Epithelial cell of proximal tubule (primary cell): ENCODE data around the gene ANAPC1. TPM values are rescaled to one million over a fixed set of nuclear protein-coding genes. Genes with fewer than 3 reads are reported as not detected.
"Not testable (repeated sequence)": the region's sequence is repeated elsewhere in the genome, so short reads cannot be mapped to it uniquely, and the experiment has no call there.

Experiments used
- DNase-seq: peaks from one replicate; pipeline ENCODE4 v3.0.0-alpha.2; 2011; ENCODE audit warnings: low read depth
- H3K4me3 ChIP-seq: 2 replicates; pipeline ENCODE4 v1.5.1; 2011; ENCODE audit warnings: low read depth, mild to moderate bottlenecking, low read length
- total RNA-seq: library from RNA; depleted of rRNA; stranded (reverse); fragments of >200 nt; gene quantifications from 2 replicates; pipeline ENCODE4 v1.2.3, GENCODE V29; 2015
- TF ChIP-seq, protein P1 (sequence below): conservative IDR thresholded peaks from 2 replicates; pipeline ENCODE4 v1.5.1; 2012; ENCODE audit warnings: low read depth, mild to moderate bottlenecking, low read length

The ANAPC1 gene
- total RNA-seq, 1 donor from 2014 or later, result 49.2 TPM

DNA sequence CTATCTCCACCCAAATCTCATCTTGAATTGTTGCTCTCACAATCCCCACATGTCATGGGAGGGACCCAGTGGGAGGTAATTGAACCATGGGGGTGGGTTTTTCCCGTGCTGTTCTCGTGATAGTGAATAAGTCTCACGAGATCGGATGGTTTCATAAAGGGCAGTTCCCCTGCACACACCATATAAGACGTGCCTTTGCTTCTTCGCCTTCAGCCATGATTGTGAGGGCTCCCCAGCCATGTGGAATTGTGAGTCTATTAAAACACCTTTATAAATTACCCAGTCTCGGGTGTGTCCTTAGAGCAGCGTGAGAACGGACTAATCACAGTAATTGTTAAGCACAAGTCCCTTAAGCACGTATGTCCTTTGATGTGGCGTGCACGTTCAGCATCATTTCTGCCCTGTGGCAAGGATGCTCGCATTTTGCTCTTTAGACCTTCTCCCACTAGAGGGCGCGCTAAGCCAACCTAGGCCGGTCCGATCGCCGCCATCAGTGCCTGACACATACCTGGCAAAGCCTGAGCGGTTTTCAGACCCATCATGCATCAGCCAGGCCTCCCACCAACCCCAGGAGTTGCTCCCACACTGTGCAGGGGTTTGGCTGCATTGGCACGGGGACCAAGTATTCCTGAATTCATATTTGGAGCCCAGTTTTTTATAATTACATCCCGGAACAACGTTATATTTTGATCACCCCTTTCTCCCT, 136.4 kb downstream of the ANAPC1 start:
- TF ChIP-seq, protein P1, sequence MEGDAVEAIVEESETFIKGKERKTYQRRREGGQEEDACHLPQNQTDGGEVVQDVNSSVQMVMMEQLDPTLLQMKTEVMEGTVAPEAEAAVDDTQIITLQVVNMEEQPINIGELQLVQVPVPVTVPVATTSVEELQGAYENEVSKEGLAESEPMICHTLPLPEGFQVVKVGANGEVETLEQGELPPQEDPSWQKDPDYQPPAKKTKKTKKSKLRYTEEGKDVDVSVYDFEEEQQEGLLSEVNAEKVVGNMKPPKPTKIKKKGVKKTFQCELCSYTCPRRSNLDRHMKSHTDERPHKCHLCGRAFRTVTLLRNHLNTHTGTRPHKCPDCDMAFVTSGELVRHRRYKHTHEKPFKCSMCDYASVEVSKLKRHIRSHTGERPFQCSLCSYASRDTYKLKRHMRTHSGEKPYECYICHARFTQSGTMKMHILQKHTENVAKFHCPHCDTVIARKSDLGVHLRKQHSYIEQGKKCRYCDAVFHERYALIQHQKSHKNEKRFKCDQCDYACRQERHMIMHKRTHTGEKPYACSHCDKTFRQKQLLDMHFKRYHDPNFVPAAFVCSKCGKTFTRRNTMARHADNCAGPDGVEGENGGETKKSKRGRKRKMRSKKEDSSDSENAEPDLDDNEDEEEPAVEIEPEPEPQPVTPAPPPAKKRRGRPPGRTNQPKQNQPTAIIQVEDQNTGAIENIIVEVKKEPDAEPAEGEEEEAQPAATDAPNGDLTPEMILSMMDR, result peak; percentile 45
- DNase-seq, H3K4me3 ChIP-seq: not testable (repeated sequence)

DNA sequence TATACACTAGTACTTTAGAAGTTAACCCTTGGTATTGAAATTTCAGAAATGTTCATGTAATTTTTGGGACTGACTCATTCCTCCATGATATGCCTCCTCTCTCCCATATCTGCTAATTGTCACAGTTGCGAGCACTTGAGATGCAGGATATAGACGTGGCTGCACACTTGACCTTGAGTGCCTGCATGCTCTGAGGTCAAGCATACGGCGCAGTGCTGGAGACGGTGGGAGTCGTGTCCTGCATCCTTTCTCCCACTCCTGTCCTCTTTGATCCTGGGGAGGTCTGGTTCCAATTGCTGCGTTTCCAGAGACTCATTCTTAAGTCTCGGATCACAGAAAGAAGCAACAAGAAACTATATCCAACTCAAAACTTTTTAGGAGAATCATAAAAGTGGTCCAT, 139.2 kb downstream of the ANAPC1 start:
- not testable (repeated sequence) for H3K4me3 ChIP-seq, DNase-seq

DNA sequence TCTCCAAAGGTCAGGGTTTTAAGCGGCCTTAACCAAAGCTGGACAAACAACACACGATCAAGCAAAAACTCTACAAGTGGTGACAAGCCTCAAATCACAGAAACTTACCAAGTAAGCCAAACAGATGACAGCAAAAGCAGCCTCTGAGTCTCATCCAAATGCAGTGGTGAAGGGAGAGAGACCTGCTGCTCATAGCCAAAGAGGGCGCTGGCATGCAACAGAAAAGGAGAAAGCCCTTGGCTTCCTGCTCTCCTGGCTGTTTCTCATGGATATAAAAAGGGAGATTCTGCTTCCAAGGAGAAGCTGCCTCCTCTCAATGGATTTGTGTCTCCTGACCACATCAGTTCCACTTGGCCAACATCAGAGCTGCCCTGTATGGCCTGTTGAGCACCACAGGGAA, 142.5 kb downstream of the ANAPC1 start:
- DNase-seq, H3K4me3 ChIP-seq: not testable (repeated sequence)

DNA sequence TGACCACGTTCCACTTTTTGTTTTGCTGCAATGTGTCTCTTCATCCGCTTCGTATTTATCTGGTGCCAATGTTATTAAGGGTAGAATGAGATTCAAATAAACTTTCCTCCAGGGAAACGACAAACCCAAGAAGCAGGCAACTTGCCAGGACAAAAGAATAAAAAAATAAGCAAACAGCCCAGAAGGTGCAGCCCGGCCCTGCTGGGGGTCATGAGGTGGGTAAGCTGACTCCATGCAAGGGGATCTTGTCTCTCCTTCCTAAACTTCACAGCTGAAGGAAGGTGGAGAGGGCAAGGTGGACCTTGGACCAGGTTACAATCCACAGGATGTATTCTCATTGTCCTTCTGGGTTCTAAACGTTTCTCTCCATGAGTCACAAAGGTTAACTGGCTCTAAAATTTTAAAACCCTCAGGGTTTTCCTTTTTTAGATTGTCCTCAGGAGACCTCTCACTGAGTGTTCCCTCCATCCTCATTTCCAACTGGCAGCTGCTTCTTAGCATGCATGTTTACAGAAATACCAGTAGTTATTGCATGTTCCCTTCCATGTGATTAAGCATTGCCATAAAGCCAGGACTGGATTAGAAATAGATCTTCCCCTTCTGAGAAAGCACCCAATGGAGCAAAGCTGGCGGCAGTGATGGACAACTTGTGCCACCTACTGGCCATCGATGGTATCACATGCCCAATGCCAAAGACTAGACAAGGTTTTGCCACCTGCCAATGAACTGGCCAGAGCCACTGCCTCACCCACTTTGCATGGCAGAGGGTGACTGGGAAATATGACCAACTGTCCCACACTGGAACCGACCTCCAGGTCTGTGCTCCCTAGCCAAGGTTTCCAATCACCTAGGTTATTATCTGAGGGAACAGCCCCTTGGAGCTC, 147.9 kb downstream of the ANAPC1 start:
- not testable (repeated sequence) for H3K4me3 ChIP-seq
- DNase-seq, result peak; percentile 41
- TF ChIP-seq, protein P1, result peak; percentile 43

DNA sequence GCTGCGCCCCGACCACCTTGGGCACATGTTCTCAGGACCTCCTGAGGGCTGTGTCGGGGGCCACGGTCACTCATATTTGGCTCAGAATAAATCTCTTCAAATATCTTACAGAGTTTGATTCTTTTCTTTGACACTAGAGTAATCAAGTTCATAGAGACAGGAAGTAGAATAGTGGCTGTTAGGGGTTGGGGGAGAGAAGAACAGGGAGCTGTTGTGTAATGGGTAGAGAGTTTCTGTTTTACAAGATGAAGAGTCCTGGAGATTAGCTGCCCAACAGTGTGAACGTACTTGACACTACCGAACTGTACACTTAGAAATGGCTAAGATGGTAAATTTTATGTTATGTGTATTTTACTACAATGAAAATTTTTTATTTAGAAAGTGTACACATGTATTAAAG, 148.6 kb downstream of the ANAPC1 start:
- not testable (repeated sequence) for DNase-seq, H3K4me3 ChIP-seq

DNA sequence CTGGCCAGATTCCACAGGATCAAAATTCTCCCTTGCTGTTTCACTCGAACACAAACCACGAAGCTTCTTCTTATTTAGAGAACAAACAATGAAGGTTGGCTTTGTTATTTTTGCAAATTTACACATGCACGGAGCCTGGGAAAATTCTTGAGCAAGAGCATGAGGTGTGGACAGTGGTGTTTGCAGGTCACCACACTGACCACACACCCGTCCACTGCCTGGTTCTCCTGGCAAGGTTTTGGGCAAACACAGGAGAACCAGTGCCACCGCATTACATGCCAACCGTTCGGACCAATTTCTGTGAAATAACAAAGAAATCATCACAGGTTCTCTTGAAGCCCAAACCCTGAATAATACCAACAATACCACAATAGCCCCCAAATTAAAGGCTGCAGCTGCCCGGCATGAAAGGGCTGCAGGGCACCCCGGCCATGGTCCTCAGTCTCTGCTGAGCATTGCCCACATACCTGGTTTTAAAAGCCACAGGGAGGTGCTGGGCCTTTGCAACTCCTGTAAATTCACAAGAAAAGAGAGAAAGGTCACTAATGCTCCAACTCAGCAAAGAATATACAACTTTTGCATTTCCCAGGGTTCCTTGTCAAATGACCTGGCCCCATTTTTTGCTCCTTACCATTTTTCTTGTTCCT, 154.1 kb downstream of the ANAPC1 start:
- H3K4me3 ChIP-seq, DNase-seq: not testable (repeated sequence)

DNA sequence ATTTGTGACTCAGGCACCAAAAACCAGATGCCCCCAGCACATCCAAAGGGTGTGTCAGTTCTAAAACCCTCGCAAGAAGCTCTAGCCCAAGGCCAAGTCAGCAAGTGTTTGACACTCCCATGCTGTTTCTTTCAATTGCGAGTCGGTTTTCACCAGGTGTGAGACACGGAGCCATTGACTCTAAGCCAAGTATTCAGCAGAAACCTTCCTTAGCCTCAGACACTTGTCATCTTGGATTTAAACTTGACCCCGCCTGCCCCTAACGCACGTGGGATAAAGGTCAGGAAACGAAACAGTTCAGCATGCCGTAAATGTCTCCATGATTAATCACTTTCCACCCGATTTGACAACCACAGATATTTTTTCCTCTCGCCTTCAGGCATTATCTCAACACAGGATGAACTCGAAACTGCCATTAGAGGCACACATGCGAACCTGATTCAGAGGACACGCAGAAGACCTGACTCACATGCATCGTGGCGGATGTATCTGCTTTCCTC, 156.3 kb downstream of the ANAPC1 start:
- DNase-seq, H3K4me3 ChIP-seq: not testable (repeated sequence)

DNA sequence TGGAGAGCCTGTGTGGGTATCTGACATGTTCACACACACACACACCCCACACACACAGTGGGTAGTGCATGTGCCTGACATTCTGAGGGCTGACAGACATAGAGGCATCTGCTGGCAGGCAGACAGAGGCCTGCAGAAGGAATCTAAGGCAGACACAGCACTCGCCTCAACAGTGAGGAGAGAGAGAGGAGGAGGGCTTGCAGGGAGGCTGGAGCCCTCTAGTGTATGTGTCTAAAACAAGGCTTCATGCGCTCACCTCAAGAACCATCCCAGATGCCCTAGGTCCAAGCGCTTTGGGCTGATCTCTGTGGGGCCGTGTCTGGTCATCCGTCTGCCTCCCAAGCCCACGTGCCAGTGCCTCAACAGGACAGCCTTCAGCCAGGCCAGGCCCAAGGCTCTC, 158.3 kb downstream of the ANAPC1 start:
- not testable (repeated sequence) for DNase-seq, H3K4me3 ChIP-seq
- TF ChIP-seq, protein P1, result peak; percentile 37

DNA sequence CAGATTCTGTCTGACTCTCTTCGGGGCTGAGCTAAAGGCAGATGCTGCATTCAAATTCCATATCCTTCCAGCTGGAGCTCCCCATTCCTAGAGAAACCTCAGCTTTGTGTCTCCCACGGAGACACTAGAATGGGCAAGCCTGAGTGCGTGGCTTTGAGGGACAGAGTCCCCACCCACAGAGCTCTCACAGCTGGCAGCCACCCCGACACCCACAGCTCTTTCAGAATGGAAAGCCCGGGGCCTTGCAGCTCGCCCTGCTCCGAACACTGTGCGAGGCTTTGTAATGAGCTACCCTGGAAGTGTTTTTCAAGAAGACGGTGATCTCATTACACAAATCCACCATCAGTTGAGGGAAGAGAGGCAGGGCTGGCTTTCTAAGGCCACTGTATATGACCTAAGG, 164.4 kb downstream of the ANAPC1 start:
- not testable (repeated sequence) for H3K4me3 ChIP-seq, DNase-seq

Other genes starting within 250 kb of the ANAPC1 start
- gene MERTK, start 14.4 kb upstream of the ANAPC1 start, total RNA-seq, result 4.3 and 8.7 TPM in 2 replicates
- gene TMEM87B, start 171.1 kb upstream of the ANAPC1 start, total RNA-seq, result 11.7 and 20.8 TPM in 2 replicates